Mucosa of rectum (tissue), 2 donors: Measurements from ENCODE around the gene PPP1R3G.
A peak's percentile ranks its signal among the peaks of the same experiment; 100 is the strongest.

ENCODE experiments used
- H3K27ac ChIP-seq, 2 donors: one replicate each; pipeline ENCODE4 v1.7.0; 2013; ENCODE audit warnings: inconsistent platforms in 2 of 2, low read depth in 2 of 2, low read length in 2 of 2
- H3K27me3 ChIP-seq, 2 donors: one replicate each; pipeline ENCODE4 v1.7.0; 2013; ENCODE audit warnings: low read length in 2 of 2; ENCODE audit not compliant: control insufficient read depth in 2 of 2, insufficient read depth in 2 of 2
- H3K36me3 ChIP-seq, 2 donors: one replicate each; pipeline ENCODE4 v1.7.0; 2013; ENCODE audit warnings: low read length in 2 of 2; ENCODE audit not compliant: control insufficient read depth in 2 of 2, insufficient read depth in 2 of 2
- H3K4me1 ChIP-seq, 2 donors: one replicate each; pipeline ENCODE4 v1.7.0; 2013; ENCODE audit warnings: low read length in 2 of 2, mild to moderate bottlenecking in 1 of 2; ENCODE audit not compliant: control insufficient read depth in 2 of 2, insufficient read depth in 2 of 2
- H3K4me3 ChIP-seq, 2 donors: one replicate each; pipeline ENCODE4 v1.7.0; 2013; ENCODE audit warnings: low read length in 2 of 2
- H3K9ac ChIP-seq, 2 donors: one replicate each; pipeline ENCODE4 v1.7.0; 2013; ENCODE audit warnings: low read length in 2 of 2, low read depth in 1 of 2, mild to moderate bottlenecking in 1 of 2
- H3K9me3 ChIP-seq, 2 donors: one replicate each; pipeline ENCODE4 v1.7.0; 2013; ENCODE audit warnings: low read length in 2 of 2; ENCODE audit not compliant: control insufficient read depth in 2 of 2
- donor health status: healthy.
- donor health status: Normal muscosa, but diverticular disease.

Gene PPP1R3G

DNA sequence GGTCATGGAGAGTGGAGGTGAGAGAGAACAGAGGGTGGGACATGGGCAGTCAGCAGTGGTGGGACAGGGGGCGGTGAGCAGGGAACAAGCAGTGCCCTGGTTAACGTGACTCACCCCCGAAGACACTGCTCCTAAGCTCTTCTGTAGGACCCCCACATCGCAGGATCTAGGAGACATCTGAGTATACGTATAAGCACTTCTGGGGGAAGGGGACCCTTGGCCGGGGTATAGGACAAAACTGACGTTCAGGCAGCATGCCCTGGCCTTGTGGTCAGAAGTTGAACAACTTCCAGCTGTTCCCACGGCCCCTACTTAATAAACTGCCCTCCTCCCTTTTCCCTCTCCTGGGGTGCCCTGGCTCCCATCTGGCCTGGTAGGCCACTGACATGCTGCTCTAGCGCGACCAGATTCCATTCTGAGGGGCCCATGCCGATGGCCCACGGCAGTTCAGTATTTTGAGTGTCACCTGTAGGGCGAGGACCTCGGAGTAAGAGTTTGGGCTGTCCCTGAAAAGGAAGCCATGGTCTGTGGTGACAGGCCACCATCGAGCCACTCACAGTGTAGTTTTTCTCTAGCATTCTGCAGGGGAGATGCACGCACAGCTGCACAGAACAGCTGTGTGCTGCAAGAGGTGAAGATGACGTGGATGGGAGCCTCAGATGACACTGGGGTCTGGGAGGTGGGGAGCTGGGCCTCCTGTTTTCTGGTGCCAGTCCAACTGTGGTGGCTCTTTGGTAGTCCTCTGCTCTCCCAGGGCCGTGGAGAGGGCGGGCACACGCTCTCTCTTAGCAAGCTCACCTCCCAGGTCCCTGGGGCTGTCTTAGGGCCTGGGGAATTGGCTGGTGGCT is 38.4 kb downstream of the PPP1R3G start:
- Histone ChIP-seq H3K36me3 (no peaks in the 10 kb centered on the region), H3K27me3 (no peaks in the 10 kb centered on the region), H3K4me1 (no peaks in the 10 kb centered on the region), H3K9ac (no peak overlapping the region), H3K27ac (no peak overlapping the region), H3K9me3 (no peaks in the 10 kb centered on the region), H3K4me3 (no peak overlapping the region)

DNA sequence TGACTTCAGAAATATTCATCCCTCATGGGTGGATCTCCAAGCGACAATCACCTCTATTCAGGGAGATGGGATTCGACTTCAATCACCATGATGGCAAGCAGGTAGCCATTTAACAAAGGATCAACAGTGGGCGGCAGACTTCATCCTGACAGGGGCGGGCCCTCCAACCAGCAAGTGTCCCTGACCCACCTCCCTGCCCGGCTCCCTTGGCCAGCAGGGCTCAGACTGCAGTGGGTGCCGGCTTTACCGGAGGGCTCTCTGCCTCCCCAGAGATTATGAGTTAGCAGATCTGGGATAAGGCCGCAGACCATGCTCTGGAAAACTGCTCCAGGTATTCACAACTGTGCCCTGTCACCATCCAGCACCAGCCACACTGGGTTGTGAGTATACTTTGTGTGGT is 39.4 kb downstream of the PPP1R3G start:
- no peak overlapping the region for H3K4me3 ChIP-seq
- H3K36me3 ChIP-seq, result no peaks in the 10 kb centered on the region
- no peaks in the 10 kb centered on the region for H3K4me1 ChIP-seq
- H3K9ac ChIP-seq, result no peak overlapping the region
- no peaks in the 10 kb centered on the region for H3K9me3 ChIP-seq
- no peak overlapping the region for H3K27ac ChIP-seq
- H3K27me3 ChIP-seq, result no peaks in the 10 kb centered on the region

DNA sequence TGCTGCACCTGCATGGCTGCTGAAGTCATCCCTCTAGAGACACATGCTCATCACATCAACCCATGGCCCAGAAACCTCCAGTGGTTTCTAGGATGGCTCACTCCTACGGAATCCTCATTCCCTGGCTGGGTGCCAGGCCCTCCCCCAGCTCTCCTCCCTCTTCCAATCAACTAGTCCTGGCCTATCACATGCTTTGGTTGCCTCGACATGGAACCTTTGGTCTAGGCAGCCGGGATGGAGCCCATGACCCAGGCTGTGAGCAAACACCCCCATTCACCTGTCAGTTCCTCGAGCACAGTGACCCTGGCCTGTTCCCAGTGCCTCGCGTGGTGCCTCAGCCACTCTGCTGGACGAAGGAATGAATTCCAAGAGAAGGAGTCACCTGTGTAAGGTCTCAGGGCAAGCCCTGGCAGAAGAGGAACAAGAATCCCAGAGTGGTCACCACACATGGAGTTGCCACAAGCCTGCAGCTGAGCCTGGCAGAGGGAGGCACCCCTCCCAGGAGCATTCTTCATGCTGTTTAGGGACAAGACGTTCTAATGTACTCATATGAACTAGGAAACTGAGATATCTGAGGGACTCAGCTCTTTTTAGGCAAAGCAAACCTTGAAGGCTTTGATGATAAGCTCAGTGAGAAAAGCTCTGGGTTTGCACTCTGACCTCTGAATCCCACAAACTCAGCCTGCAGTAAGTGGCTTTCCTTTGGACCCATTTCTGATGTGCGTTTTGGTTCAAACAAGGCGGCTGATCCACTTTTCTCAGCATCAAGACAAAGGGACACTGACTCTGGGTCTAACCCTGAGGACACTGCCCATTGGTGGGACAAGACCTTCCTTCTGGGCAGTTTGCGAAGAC is 40.2 kb downstream of the PPP1R3G start:
- H3K27me3 ChIP-seq, result no peaks in the 10 kb centered on the region
- H3K4me3 ChIP-seq, result no peak overlapping the region
- H3K27ac ChIP-seq, result no peak overlapping the region
- H3K9me3 ChIP-seq, result no peaks in the 10 kb centered on the region
- no peaks in the 10 kb centered on the region for H3K4me1 ChIP-seq
- no peaks in the 10 kb centered on the region for H3K36me3 ChIP-seq
- no peak overlapping the region for H3K9ac ChIP-seq

DNA sequence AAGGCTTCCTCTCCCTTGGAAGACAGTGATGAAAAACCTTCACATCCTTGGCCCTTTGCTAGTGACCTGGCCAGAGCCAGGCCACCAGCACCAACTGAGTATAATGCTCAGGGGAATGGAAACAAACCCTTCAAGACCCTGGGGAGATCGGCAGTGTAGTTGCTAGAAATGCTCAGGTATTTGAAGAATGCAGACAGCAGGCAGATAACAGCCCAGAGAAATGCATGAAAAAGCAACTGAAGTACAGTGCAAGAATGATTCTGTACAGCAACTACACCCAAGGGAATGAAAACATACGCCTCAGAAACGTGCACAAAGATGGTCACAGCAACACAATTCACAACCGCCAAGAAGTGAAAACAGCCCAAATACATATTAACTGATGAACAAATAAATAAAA is 41.1 kb downstream of the PPP1R3G start:
- no peaks in the 10 kb centered on the region for H3K9me3 ChIP-seq
- H3K27ac ChIP-seq, result no peak overlapping the region
- H3K36me3 ChIP-seq, result no peaks in the 10 kb centered on the region
- H3K9ac ChIP-seq, result no peak overlapping the region
- H3K4me3 ChIP-seq, result no peak overlapping the region
- no peaks in the 10 kb centered on the region for H3K4me1 ChIP-seq
- H3K27me3 ChIP-seq, result no peaks in the 10 kb centered on the region

DNA sequence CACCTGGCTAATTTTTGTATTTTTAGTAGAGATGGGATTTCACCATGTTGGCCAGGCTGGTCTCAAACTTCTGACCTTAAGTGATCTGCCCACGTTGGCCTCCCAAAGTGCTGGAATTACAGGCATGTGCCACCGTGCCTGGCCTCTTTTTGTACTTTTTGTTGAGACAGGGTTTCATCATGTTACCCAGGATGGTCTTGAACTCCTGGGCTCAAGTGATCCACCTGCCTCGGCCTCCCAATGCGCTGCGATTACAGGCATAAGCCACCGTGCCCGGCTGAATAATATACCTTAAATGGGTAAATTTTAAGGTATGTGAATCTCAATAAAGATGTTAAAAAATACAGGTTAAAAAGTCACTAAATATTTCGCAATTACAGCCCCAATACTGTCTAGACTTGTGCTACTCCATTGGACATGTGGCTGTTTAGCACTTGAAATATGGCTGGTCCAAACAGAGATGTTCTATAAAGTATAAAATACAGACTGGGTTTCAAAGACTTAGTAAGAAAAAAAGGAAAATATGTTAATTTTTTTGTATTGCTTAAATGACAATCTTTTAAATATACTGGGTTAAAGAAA is 42.1 kb downstream of the PPP1R3G start:
- Histone ChIP-seq H3K9ac (no peak overlapping the region), H3K27ac (no peak overlapping the region), H3K4me1 (no peaks in the 10 kb centered on the region), H3K9me3 (no peaks in the 10 kb centered on the region), H3K4me3 (no peak overlapping the region), H3K36me3 (no peaks in the 10 kb centered on the region), H3K27me3 (no peaks in the 10 kb centered on the region)

DNA sequence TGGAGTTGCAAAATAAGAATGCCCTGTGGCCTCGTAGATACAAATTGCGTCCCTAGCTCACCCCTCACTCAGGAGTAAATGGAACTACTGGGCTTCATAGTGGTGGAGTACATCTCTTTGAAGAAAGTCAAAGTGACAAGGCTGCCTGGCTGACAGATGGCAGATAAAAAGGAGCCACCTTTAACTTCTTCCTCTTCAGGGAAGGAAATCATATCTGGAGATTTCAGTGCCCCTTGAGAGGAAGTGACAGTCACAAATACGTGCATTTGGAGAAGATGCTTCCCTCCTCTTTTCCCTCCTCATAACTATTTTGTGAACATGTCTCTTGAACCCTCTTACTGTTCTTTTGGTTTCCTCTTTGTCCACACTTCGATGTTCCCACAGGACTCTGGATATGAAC is 43.2 kb downstream of the PPP1R3G start:
- Histone ChIP-seq H3K9ac (no peak overlapping the region), H3K4me1 (no peaks in the 10 kb centered on the region), H3K9me3 (no peaks in the 10 kb centered on the region), H3K4me3 (no peak overlapping the region), H3K36me3 (no peaks in the 10 kb centered on the region), H3K27ac (no peak overlapping the region), H3K27me3 (no peaks in the 10 kb centered on the region)

DNA sequence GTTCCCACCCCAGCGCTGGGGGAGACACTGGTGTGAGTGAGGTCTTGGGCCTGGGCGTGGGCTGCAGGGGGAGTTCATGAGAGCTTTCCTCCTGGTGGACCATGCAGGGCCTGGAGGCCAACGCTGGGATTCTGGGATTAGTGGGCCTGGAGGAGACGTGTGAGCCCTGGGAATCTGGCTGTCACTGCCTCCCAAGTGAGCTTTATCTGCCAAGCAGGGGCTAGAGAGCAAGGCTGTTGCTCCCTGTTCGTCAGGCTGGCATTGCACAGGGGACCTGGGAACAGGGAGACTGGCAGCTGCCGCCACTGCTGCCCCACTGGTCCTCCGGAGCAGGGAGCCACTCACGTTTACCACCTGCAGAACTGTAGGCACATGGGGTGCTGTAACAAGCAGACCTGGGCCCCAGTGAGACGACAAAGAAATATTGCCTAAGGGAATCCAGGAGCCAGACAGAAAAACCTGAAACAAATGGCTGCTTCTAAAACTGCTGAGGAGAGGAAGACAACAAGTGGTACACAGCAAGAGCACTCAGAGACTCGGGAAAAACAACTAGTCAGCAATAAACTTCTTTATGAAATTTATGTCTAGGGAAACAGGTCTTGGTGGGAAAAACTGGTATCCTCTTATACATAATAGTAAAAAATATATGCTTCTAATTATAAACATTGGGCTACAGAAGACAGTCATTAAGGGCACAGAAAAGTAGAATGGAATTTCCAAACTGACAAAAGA is 45.2 kb downstream of the PPP1R3G start:
- Histone ChIP-seq H3K9me3 (no peaks in the 10 kb centered on the region), H3K4me3 (no peak overlapping the region), H3K27ac (no peak overlapping the region), H3K4me1 (no peaks in the 10 kb centered on the region), H3K9ac (no peak overlapping the region), H3K36me3 (no peaks in the 10 kb centered on the region), H3K27me3 (no peaks in the 10 kb centered on the region)

DNA sequence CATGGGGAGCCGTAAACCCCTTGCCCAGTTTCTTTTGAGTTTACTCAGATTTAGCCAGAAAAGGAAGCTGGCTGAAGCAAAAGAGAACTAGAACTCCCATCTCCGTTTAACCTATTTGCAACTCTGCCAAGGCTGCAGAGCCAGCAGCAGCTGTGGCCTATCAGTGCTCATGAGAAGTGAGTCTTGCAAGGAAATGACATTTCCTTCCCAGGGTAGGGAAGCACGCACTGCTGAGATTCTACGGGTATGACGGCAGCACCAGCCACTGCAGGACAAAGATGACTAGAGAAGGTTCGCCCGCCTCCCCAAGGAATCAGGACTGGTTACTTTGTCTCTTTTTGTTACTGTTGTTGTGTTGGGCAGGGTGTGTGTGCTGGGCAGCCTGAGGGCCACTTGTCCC is 47.6 kb downstream of the PPP1R3G start:
- peak overlapping the region in 1 of 2 donors; percentile 18 for H3K27ac ChIP-seq
- H3K4me3 ChIP-seq, result peak overlapping the region in 1 of 2 donors; percentile 14

DNA sequence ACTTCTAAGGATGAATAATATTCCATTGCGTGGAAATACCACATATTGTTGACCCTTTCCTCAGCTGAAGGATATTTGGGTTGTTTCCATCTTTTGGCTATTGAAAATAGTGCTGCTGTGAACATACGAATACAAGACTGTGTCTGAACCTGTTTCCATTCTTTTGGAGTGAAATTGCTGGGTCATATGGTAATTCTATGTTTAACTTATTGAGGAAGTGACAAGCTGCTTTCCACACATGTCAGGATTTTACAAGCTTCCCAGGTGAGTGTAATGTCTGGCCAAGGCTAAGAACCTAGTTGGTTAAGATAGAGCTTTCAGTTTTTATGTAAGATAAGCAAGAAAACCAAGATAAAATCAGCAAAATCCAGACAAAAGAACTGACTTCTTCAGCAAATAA is 48.8 kb downstream of the PPP1R3G start:
- Histone ChIP-seq H3K36me3 (no peaks in the 10 kb centered on the region), H3K9me3 (no peaks in the 10 kb centered on the region), H3K4me3 (peak overlapping the region in 1 of 2 donors; percentile 3), H3K27me3 (no peaks in the 10 kb centered on the region), H3K27ac (no peak overlapping the region), H3K9ac (no peak overlapping the region), H3K4me1 (no peaks in the 10 kb centered on the region)

More for the DNA sequence above, 47.6 kb downstream of the PPP1R3G start:
- Histone ChIP-seq H3K36me3 (no peaks in the 10 kb centered on the region), H3K9me3 (no peaks in the 10 kb centered on the region), H3K9ac (no peak overlapping the region), H3K27me3 (no peaks in the 10 kb centered on the region), H3K4me1 (no peaks in the 10 kb centered on the region)
